ENCODE data around the gene ADPRM. TPM values are rescaled to one million over a fixed set of nuclear protein-coding genes. Genes with fewer than 3 reads are reported as not detected.

ADPRM gene, protein sequence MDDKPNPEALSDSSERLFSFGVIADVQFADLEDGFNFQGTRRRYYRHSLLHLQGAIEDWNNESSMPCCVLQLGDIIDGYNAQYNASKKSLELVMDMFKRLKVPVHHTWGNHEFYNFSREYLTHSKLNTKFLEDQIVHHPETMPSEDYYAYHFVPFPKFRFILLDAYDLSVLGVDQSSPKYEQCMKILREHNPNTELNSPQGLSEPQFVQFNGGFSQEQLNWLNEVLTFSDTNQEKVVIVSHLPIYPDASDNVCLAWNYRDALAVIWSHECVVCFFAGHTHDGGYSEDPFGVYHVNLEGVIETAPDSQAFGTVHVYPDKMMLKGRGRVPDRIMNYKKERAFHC
- total RNA-seq (2022) (2.3 and 2.5 TPM in 2 replicates), Bru-seq, nascent RNA (percentile 57 among the genes with signal in this experiment), BruChase-seq, experiment 1, labeled RNA remaining after a 2-hour chase (percentile 41 among the genes with signal in this experiment), BruChase-seq, experiment 2, labeled RNA remaining after a 6-hour chase (percentile 43 among the genes with signal in this experiment)
- long read RNA-seq, partial matches to known transcripts = 1 of 6 reads
- long read RNA-seq, other reads (novel, unspliced or antisense) = 1 of 6 reads

DNA sequence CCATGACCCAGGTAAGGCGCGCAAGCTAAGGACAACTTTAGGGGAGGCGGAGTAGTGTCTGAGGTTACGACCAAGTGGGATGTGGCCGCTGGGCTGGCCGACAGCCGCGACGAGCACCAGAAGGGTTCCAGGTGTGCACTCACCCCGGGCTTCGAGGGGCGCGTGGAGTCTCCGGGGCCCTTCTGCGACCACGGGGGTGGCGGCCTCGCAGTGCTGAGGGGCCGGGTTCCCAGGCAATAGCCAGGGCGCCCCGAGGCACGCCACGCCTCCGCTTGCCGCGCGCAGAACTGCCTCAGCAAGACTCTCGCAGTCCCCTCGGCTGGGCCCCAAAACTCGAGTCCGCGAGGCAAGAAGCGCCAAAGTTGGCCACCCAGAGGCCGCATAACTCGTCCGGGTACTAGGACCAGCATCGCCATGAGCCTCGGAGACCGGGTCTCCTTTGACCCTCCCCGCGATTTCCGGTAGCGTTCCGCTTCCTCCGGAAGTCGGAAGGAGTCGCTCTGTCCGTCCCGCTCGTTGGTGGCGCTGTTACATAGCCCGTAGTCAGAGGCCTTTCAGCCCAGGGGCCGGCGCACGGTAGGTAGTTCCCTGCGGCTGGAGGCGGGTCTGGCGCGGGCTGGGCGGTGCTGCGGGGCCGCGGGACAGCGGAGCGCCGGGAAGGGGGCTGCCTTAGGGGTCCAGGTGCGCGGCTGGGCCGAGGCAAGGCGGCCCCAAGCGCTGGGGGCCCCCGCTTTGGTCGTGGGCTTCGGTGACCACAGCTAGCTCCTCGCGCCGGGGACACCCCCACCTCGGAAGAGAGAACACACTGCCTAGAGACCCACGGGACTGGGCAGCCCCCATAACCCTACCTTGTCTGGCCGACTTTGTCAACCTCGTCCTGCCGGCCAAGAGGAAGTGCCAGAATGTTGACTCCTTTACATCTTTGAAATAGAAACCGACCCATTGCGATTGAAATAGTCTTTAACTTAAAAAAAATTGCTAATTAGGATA lies at the start of gene ADPRM, which contains the start of gene SCO1:
Gene ADPRM (plus strand): TSS at position 503 of the 990 bp plus-strand sequence. CDS start 7,333 bp downstream, outside the sequence.
Gene SCO1 (minus strand): TSS at position 442 of the 990 bp plus-strand sequence. CDS start 26 bp downstream, at position 416.
- ChIA-PET POLR2A (no interaction called here), CTCF (interaction anchor here (0.6 kb wide), 1 partner anchor 51 kb away, joined by 3 read pairs; no protein-coding TSS in a partner anchor)
- no peaks in the 10 kb centered on the region for H3K9me3 ChIP-seq
- H3K4me1 ChIP-seq = no peaks in the 10 kb centered on the region
- intact Hi-C loops (cut with micrococcal nuclease; ENCODE audit: unreplicated experiment) = loop anchor here (1.0 kb wide), 1 partner anchor 148 kb away; no protein-coding TSS in a partner anchor
- Mint-ChIP-seq H3K4me3 (ENCODE audit: unreplicated experiment) (peak within 1 kb of the TSS; percentile 72), H3K36me3 (ENCODE audit: insufficient read depth, unreplicated experiment) (peaks cover 17% of the 10 kb centered on the region), H3K4me1 (ENCODE audit: low read depth, unreplicated experiment) (no peaks in the 10 kb centered on the region), H3K9me3 (ENCODE audit: unreplicated experiment) (no peaks in the 10 kb centered on the region), H3K27me3 (ENCODE audit: insufficient read depth, unreplicated experiment) (no peaks in the 10 kb centered on the region), H3K27ac (ENCODE audit: unreplicated experiment) (peak within 1 kb of the TSS; percentile 42)
- TF ChIP-seq, protein P1, sequence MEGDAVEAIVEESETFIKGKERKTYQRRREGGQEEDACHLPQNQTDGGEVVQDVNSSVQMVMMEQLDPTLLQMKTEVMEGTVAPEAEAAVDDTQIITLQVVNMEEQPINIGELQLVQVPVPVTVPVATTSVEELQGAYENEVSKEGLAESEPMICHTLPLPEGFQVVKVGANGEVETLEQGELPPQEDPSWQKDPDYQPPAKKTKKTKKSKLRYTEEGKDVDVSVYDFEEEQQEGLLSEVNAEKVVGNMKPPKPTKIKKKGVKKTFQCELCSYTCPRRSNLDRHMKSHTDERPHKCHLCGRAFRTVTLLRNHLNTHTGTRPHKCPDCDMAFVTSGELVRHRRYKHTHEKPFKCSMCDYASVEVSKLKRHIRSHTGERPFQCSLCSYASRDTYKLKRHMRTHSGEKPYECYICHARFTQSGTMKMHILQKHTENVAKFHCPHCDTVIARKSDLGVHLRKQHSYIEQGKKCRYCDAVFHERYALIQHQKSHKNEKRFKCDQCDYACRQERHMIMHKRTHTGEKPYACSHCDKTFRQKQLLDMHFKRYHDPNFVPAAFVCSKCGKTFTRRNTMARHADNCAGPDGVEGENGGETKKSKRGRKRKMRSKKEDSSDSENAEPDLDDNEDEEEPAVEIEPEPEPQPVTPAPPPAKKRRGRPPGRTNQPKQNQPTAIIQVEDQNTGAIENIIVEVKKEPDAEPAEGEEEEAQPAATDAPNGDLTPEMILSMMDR (IDR thresholded peaks at IDR 0.05; ENCODE audit: insufficient read depth in 1 of 2, low read depth in 1 of 2, low read length in 1 of 2, severe bottlenecking in 1 of 2, unreplicated experiment in 1 of 2) = peak in 1 of 2 experiments; percentile 34
- H3K27me3 ChIP-seq (replicated peaks; ENCODE audit: control insufficient read depth, insufficient read depth, low read length) = no peaks in the 10 kb centered on the region
- peak within 1 kb of the TSS; percentile 82 for H3K4me3 ChIP-seq (ENCODE audit: low read depth, low read length)
- no TSS peak for BruUV-seq (replicated peaks)
- DNase-seq = peak; percentile 86 to 88
- H3K36me3 ChIP-seq (ENCODE audit: control insufficient read depth, insufficient read depth, low read length) = no peaks in the 10 kb centered on the region

DNA sequence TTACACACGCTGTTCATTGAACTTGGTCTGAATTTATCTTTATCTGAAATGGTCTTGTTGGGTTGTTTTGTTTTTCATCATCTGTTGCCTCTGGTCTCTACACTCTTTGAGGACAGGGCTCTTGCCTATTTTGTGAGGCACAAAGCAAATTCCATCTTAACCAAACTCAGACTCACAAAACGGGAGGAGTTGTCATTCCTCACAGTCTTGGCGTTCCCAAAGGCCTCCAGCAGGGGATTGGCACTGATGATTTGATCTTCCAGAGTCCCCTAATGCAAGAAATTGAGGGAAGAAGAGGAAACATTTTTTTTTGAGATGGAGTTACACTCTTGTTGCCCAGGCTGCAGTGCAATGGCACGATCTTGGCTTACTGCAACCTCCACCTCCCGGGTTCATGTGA lies 49.0 kb upstream of the ADPRM start:
- Histone ChIP-seq H3K27me3 (replicated peaks; ENCODE audit: control insufficient read depth, insufficient read depth, low read length) (no peaks in the 10 kb centered on the region), H3K4me1 (no peaks in the 10 kb centered on the region), H3K9me3 (no peaks in the 10 kb centered on the region), H3K4me3 (ENCODE audit: low read depth, low read length) (no peak overlapping the region), H3K36me3 (ENCODE audit: control insufficient read depth, insufficient read depth, low read length) (no peaks in the 10 kb centered on the region)
- H3K4me3 Mint-ChIP-seq (ENCODE audit: unreplicated experiment) = no peak overlapping the region
- no peak for DNase-seq
- TF ChIP-seq, protein P1 (IDR thresholded peaks at IDR 0.05; ENCODE audit: insufficient read depth in 1 of 2, low read depth in 1 of 2, low read length in 1 of 2, severe bottlenecking in 1 of 2, unreplicated experiment in 1 of 2) = no peak
- H3K9me3 Mint-ChIP-seq (ENCODE audit: unreplicated experiment) = no peaks in the 10 kb centered on the region
- BruUV-seq (replicated peaks) = no TSS peak
- intact Hi-C loops (cut with micrococcal nuclease; ENCODE audit: unreplicated experiment) = loop anchor here (5.0 to 10.0 kb wide), 2 partner anchors 86 to 199 kb away; partner anchors contain the start of gene TMEM220
- no peak overlapping the region for H3K27ac Mint-ChIP-seq (ENCODE audit: unreplicated experiment)
- ChIA-PET POLR2A (no interaction called here), CTCF (no interaction called here)
- H3K27me3 Mint-ChIP-seq (ENCODE audit: insufficient read depth, unreplicated experiment) = no peaks in the 10 kb centered on the region
- H3K36me3 Mint-ChIP-seq (ENCODE audit: insufficient read depth, unreplicated experiment) = no peaks in the 10 kb centered on the region
- no peaks in the 10 kb centered on the region for H3K4me1 Mint-ChIP-seq (ENCODE audit: low read depth, unreplicated experiment)
